ENCODE data around the gene SKIC3. TPM values are rescaled to one million over a fixed set of nuclear protein-coding genes. Genes with fewer than 3 reads are reported as not detected.

The SKIC3 gene
- polyA plus RNA-seq, 12 donors: 49.6 to 86.4 (median 68.6) TPM; not detected in 1

DNA sequence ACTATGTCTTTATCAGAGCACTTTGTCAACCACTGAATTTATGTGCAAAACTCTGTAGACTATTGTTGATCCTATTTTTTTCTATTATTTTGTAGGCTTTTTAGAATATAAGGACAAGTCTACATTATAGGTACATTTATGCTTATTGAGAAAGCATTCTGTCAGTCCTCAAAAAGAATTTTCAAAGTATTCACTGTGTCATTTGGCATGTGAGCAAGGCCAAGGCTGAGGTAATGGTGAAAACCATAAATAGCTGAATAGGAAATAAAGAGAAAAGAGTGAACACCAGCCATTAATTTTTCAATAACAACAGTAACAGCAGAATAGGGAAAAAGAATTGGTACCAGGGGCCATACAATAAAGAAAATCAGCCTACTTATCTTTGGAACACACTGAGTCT, 21.0 kb downstream of the SKIC3 start:
- DNase-seq: no peak

- no peak for DNase-seq
Measured at GRCh38 chr5:95533106-95533505, 21.7 kb downstream of the SKIC3 start.

DNA sequence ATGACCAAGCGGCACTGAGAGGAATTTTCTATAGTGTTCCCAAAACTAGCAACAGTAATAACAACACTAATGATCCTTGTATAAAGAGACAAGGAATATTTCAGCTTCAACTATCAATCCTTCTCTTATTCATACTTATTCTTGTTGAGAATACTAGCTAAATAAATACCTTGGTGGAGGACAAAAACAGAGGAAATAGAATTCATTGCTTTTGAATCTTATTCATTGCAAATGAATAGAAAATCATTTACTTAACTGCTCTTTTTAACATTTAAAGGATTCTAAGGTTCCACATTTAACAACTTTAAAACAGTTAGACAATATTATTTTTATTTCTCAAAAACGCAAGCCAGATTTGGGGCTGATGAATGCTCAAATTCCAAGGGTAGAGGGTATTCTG, 22.4 kb downstream of the SKIC3 start:
- no peak for DNase-seq

GRCh38 chr5:95531491-95531890, 23.3 kb downstream of the SKIC3 start:
- no peak for DNase-seq

DNA sequence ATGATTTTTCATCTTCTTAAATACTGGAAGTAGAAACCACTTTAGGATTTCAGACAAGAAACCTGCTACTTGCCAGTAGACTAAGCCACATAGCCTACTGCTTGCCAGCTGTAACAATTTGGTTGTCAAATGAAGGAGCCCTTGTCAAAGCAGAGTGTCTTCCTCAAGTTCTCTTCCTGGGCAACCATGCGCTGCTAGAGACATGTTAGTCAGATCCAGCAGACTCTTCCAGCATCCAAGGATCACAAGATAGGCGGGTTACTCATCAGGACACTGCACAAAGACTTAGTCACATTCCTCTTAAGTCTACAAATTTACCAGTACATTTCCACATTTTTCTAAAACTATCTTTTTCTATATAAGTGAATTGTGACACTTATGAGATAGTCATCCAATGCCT, 24.4 kb downstream of the SKIC3 start:
- no peak for DNase-seq

- no peak for DNase-seq
Measured at GRCh38 chr5:95528565-95528964, 26.2 kb downstream of the SKIC3 start.

DNA sequence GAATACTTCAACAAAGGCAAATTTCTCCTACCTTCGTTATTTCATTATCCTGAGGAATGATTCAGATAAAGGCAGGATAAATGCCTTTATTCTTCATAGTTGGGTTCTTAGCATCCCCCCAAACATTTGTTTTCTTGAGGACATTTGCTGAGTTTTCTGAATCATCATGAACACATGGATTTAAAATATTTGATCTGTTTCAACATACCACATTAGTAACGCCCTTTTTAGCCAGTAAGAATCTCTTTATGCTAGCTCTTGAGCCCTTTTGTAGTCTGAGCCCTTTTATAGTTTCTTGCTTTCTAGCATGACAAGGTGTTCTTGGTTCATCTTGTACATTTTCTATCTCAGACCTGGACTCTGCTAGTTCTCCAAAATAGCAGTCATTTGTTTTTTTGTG, 27.9 kb downstream of the SKIC3 start:
- no peak for DNase-seq

GRCh38 chr5:95524423-95524822, 30.4 kb downstream of the SKIC3 start:
- no peak for DNase-seq

GRCh38 chr5:95520206-95520605, 34.6 kb downstream of the SKIC3 start:
- no peak for DNase-seq

DNA sequence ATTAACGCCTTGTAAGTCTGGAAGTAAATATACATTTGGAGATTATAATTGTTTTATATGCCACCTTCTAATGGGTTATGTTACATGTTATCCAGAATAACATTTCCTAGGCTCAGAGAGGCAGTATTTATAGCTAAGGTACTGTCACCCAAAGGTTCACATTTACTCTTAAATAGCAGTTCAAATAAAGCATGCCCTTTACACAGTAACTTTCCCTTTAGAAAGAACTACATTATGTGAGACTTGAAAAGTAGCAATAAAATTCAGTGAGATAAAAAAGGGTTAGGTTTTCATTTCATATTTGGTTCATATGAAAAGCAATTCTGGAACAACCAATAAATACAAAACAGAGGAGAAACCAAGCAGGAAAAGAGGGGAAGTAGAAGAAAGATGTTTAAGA, 35.1 kb downstream of the SKIC3 start:
- no peak for DNase-seq

DNA sequence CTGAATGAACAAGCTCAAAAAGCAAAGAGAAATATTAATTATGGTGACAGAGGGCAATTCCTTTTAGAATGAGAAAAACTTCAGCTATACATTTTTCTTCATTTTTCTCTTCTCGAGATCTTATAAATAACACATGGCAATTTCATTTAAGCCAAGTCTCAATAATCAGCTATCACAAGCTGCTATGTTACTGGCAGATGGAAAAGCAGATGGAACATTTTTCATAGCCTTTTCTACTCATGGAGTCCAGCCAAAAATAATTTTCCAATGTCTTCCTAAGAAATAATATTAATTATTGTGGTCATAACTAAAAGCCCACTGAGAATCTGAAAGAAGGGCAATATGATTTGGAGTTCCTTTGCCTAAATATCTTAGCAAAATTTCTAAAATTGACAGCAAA, 35.6 kb downstream of the SKIC3 start:
- no peak for DNase-seq

- no peak for DNase-seq
Measured at GRCh38 chr5:95518417-95518816, 36.4 kb downstream of the SKIC3 start.

DNA sequence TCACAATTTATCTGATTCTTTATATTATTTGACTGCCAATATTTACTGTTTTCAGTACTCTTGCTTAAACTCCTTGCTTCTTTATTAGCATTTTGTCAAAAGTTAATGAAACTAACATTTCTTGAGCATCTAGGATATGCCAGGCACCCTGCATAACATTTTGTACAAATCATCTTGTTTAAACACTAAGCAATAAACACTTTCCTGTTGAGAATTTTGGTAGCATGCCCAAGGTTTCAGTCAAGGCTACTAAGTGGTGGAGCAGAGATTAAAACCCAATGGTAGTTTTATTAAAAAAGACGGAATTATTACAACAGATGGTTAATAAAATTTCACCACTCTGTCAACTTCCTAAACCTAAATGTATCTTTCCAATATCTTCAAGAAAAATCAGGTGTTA, 43.2 kb downstream of the SKIC3 start:
- DNase-seq: no peak

DNA sequence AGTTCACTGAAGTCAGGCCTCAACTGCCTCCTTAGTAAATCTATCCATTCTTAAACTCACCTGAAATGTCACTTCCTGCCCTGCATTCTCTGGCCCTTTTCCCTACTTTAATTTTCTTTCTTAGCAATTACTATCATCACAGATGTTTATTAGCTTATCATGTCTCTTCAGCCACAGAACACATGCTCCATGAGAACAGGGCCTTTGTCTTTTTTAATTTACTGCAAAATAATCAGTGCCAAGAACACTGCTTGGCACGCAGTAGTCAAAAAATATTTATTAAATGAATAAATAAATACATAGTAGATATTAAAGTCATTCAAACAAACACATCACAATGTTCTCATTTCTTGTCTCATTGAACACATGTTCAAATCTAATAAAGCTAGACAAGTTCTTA, 46.2 kb downstream of the SKIC3 start:
- DNase-seq: no peak

Other genes with a start within 250 kb of the SKIC3 start
- gene FAM81B, start 163.6 kb downstream of the SKIC3 start, polyA plus RNA-seq (ENCODE audit: insufficient read length in 12 of 12): 10 to 100 TPM in 4 of 12 donors, 1 to 10 TPM in 7, not detected in 1; 3.5 to 16.6 (median 8.3) TPM
- gene ARSK, start 124 bp upstream of the SKIC3 start, polyA plus RNA-seq (ENCODE audit: insufficient read length in 12 of 12): 10 to 100 TPM in 8 of 12 donors, 1 to 10 TPM in 3, not detected in 1; 8.5 to 29.7 (median 11.1) TPM
- under 1 TPM in 8 of 12 donors, not detected in 4; 0.11 to 0.24 (median 0.16) TPM for gene GPR150, start 65.1 kb upstream of the SKIC3 start, polyA plus RNA-seq (ENCODE audit: insufficient read length in 12 of 12)
- gene RFESD, start 91.8 kb upstream of the SKIC3 start, polyA plus RNA-seq (ENCODE audit: insufficient read length in 12 of 12): 1 to 10 TPM in 10 of 12 donors, not detected in 2; 2.5 to 8.3 (median 4.3) TPM
- gene SPATA9, start 128.0 kb upstream of the SKIC3 start, polyA plus RNA-seq (ENCODE audit: insufficient read length in 12 of 12): 1 to 10 TPM in 9 of 12 donors, under 1 TPM in 1, not detected in 2; 0.96 to 3.6 (median 2.3) TPM
- gene RHOBTB3, start 176.4 kb upstream of the SKIC3 start, polyA plus RNA-seq (ENCODE audit: insufficient read length in 12 of 12): 100 to 1,000 TPM in 8 of 12 donors, 10 to 100 TPM in 3, not detected in 1; 69.3 to 137 (median 113) TPM